ENCODE data around the gene TANGO6. TPM values are rescaled to one million over a fixed set of nuclear protein-coding genes. Genes with fewer than 3 reads are reported as not detected.

TANGO6 gene
- total and polyA plus RNA-seq, 8 donors, result 2.6 to 9.3 (median 6.3) TPM

DNA sequence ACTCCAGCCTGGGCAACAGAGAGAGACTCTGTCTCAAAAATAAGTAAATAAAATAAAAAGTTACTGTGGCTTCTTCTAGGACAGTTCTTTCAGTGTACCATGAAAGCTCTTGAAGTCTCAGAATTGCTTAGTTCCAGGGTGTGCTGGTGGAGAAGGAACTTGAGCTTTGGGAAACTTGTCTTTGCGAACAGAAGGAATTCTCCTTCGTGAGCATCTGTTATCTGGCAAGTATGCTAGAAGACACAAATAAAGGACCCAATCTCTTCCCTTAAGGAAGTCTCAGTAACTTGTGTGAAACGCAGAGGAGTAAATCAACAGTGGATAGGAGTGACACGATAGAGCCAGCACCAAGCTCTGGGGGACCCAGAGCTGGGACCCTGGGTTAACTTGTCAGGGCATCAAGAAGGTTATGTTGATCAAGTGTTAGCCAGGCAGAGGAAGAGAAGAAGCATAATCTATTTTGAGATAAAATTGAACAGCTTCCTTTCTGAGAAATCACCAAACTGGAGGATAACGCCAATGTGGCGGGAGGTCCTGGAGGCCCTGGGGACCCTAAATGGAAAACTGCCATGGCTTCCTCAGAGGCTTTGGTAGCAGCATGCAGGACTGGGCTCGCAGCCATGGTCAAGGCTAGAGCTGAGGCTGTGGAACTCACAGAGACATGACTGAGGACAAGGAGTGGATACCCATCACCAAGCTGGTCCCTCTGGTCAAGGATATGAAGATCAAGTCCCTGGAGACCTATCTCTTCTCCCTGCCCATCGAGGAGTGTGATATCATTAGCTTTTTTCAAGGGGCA, 190.0 kb downstream of the TANGO6 start:
- no peak overlapping the region for H3K27ac ChIP-seq
- no peak overlapping the region for H3K4me3 ChIP-seq
- peaks cover 0 to 11% (median 5%) of the 10 kb centered on the region in 3 donors for H3K4me1 ChIP-seq
- DNase-seq (no peak), ATAC-seq (no peak), FAIRE-seq (no peak)
- intact Hi-C loops (cut with DNase I), result no loop called here
- no peak for TF ChIP-seq CTCF (IDR thresholded peaks at IDR 0.05)
- H3K27me3 ChIP-seq, result no peaks in the 10 kb centered on the region
- no peaks in the 10 kb centered on the region for H3K36me3 ChIP-seq
- no peaks in the 10 kb centered on the region for H3K9me3 ChIP-seq
- WGBS, 2 donors, result 89 to 90% methylated on average over 8 of the region's 8 CpGs

DNA sequence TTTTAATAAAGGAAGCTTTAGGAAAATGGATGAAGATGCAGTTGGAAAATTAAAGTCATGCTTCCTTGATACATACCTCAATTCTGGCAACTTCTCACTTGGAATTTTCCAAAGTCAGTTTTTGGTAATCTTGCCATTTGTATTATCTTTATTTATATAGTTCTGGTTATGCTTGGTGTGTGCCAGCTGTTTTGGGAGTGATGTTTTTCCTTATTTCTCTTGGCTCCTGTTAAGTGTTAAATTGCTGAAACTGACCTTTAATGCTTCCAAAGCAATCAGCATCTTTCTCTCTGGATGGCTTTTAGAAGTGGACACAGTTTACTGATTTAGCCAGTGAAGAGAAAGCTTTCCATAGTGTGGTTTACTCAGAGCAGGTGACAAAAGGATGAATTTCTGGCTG, 192.0 kb downstream of the TANGO6 start:
- DNase-seq (no peak), FAIRE-seq (no peak), ATAC-seq (no peak)
- TF ChIP-seq CTCF (IDR thresholded peaks at IDR 0.05), result no peak
- Histone ChIP-seq H3K4me3 (no peak overlapping the region), H3K27ac (no peak overlapping the region), H3K36me3 (no peaks in the 10 kb centered on the region), H3K27me3 (no peaks in the 10 kb centered on the region), H3K9me3 (no peaks in the 10 kb centered on the region), H3K4me1 (peaks cover 0 to 11% (median 5%) of the 10 kb centered on the region in 3 donors)
- intact Hi-C loops (cut with DNase I), result no loop called here

DNA sequence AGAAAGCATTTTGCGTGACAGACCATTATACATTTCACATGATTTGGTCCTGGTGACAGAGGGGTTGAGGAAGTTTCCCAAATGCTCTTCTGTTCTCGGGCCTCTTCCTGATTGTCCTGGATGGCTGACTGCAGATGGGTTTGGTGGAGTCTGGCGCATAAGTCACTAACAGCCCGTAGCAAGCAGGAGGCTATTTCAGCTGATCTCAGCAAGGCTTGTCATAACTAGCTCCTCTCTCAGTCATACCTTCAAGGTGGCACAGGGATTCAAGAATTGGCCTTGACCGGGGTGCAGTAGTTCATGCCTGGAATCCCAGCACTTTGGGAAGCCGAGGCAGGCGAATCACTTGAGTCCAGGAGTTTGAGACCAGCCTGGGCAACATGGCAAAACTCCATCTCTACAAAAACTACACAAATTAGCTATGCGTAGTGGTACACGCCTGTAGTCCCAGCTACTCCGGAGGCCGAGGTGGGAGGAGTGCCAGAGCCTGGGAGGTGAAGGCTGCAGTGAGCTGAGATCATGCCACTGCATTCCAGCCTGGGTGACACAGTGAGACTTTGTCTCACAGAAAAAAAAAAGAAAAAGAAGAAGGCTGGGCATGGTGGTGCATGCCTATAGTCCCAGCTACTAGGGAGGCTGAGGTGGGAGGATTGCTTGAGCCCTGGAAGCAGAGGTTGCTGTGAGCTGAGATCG, 193.2 kb downstream of the TANGO6 start:
- no peak for TF ChIP-seq CTCF (IDR thresholded peaks at IDR 0.05)
- peak in 2 of 6 donors; percentile 21 to 46 for DNase-seq
- Histone ChIP-seq H3K4me1 (peaks cover 0 to 9% (median 5%) of the 10 kb centered on the region in 3 donors), H3K27ac (no peak overlapping the region), H3K36me3 (peaks cover 0 to 2% (median 0%) of the 10 kb centered on the region in 3 donors), H3K4me3 (no peak overlapping the region), H3K27me3 (no peaks in the 10 kb centered on the region), H3K9me3 (no peaks in the 10 kb centered on the region)
- intact Hi-C loops (cut with DNase I), result no loop called here
- 88 to 92% methylated on average over 12 of the region's 12 CpGs for WGBS, 2 donors
- no peak for FAIRE-seq
- peak in 1 of 4 donors; percentile 4 for ATAC-seq

DNA sequence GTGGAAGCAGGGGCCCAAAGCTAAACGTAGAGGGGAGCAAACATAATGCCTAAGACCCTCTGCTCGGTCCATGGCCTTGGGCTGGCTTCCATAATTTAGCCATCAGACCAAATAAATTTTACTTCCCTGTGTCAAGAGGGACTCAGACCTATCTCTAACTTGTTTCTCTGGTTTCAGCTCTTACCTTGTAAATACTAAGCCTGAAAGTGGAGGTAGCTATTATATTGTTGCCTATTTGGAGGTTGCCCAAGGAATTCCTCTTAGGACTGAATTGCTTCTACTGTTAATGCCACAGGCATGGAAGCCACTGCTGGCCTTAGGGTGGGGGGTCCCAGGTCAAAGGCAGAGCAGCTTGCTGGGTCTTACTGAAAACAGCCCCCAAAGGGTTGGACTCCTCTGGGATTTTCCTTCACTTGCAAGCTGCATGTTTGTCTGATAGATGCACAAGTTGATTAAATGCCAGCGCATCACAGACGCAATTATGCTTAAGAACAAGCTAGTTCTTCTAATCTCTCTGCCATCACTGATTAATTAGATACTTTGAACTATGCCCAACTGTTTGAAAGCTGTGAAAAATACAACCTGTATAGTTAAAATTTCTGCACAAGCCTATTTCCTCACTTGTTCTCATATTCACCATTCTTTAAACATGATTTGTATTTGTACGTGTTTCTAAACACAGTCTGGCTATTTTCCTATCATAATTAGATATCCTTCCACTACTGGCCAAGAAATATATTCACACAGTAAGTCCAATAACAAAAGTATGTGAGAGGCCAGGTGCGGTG, 194.2 kb downstream of the TANGO6 start:
- Histone ChIP-seq H3K27me3 (no peaks in the 10 kb centered on the region), H3K27ac (peak overlapping the region in 1 of 4 donors; percentile 52), H3K4me3 (no peak overlapping the region), H3K36me3 (peaks cover 0 to 3% (median 0%) of the 10 kb centered on the region in 3 donors), H3K4me1 (peaks cover 0 to 7% (median 5%) of the 10 kb centered on the region in 3 donors), H3K9me3 (no peaks in the 10 kb centered on the region)
- FAIRE-seq, result no peak
- peak; percentile 25 to 71 (median 47) for ATAC-seq
- WGBS, 2 donors, result 44% methylated on average over 6 of the region's 6 CpGs
- intact Hi-C loops (cut with DNase I), result no loop called here
- TF ChIP-seq CTCF (IDR thresholded peaks at IDR 0.05), result no peak
- DNase-seq, result no peak

All from pancreas (tissue), 10 donors.